HG03457 (cell line): ENCODE results near the gene AWAT1.
"Not testable (repeated sequence)": the region's sequence is repeated elsewhere in the genome, so short reads cannot be mapped to it uniquely, and the experiment has no call there.

Experiments used
- ATAC-seq: cut with Tn5 transposase; IDR thresholded peaks from one replicate; pipeline ENCODE4 v1.9.1; 2021; ENCODE audit warnings: moderate number of reproducible peaks; ENCODE audit not compliant: unreplicated experiment

Gene AWAT1

DNA sequence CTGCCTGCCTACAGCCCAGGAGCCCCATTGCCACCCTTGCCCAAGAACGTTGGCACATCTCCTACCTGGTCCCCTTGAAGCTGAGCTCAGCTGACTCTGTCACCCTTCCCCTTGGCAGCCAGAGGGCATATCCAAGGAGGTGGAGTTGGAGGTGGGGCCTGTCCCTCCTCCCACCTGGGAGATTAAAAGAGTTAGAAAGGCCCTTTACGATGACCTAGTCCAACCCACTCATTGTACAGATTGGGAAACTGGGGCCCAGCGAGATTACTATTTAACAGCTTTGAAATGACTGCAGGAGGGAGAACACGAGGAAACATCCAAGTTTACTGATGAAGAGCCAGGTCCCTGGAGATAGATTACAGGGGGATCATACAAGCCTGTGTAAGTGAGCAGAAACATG lies 25.6 kb downstream of the AWAT1 start, which contains the start of gene P2RY4:
TSS of gene P2RY4 (minus strand) at position 101 of the 400 bp plus-strand sequence. CDS start 580 bp downstream, outside the sequence.
- no peak for ATAC-seq

DNA sequence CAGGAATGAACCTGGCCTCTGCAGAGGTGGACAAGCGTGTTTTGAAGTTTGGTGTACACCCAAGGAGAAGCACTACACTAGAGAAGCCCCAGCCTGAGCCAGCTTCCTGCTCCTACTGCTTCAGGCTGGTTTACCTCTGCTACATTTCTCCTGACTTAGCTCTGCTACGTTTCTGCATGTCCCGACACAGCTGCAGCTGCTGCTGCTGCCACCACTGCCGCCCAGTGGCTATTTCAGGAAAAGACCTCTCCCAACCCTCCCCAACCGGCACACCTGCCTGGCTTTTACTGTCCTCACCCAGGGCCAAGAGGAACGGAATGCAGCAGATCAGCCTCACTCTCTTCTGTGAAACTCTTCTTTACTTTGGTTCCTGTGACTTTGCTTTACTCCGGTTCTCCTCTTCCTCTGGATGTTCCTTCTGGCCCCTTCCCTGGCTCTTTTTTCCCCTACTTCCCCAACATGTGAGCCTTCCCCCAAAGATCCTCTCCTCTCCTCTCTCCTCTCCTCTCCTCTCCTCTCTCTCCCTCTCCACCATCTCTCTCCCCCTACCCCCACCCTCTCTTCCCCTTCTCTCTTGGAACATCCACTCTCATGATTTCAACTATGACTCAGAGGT lies 28.6 kb downstream of the AWAT1 start:
- no peak for ATAC-seq

- no peak for ATAC-seq
Measured at GRCh38 chrX:70264784-70265183, 30.3 kb downstream of the AWAT1 start.

DNA sequence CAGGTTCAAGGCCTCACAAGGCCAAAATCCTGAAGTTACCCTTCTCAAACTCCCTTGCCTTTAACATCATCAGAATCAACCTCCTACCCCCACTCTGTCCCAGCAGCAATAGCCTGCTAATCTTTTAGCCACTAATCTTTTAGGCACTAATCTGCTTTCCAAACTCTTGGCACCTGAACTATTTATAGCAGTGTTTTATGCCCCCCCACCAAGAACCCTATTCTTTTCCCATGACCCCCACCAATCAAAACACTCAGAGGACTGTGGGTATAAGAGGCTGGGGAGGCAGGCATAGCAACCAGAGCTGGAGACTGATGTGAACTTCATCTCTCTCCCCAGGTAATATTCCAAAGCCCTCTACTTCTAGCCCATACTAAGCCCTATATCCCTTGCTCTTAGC lies 33.6 kb downstream of the AWAT1 start, which contains the start of gene ARR3:
TSS of gene ARR3 (plus strand) at position 301 of the 400 bp plus-strand sequence. CDS start 1,052 bp downstream, outside the sequence.
- no peak for ATAC-seq

- ATAC-seq, result not testable (repeated sequence)
Measured at GRCh38 chrX:70274029-70274428, 39.6 kb downstream of the AWAT1 start.

- ATAC-seq, result no peak
Measured at GRCh38 chrX:70279081-70279480, 44.6 kb downstream of the AWAT1 start.

- ATAC-seq, result no peak
Measured at GRCh38 chrX:70280573-70280972, 46.1 kb downstream of the AWAT1 start.

DNA sequence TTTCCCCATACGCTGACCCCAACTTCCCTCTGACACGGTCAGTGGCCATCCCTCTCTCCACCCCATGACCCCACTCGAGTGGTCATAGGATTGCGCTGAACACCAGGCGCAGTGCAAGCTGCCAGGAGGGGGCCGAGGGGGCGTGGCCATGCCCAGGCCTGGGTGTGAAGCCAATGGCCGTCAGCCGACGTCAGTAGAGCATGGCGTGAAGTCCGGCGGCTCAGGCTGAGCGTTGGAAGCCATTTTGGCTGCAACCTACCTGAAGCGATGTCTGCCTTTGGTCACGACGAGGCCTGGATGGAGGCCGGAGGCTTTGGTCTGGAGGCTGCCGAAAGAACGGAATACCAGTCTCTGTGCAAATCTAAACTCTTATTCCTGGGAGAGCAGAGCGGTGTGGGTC lies 47.5 kb downstream of the AWAT1 start, which contains the start of gene RAB41:
TSS of gene RAB41 (plus strand) at position 222 of the 400 bp plus-strand sequence. CDS start at position 268, 46 bp downstream.
- no peak for ATAC-seq

GRCh38 chrX:70289168-70289792 lies 54.8 kb downstream of the AWAT1 start:
- ATAC-seq, result no peak
